HEK293 (cell line): Measurements from ENCODE around the gene EDEM3.

ENCODE experiments used
- FEZF1 ChIP-seq: fragments of 450-650 bp; formaldehyde crosslinking; IDR thresholded peaks from 2 replicates; pipeline ENCODE4 v1.5.1; 2016; ENCODE audit warnings: missing biosample characterization, missing genetic modification characterization
- HOXD13 ChIP-seq: sonication (generic); formaldehyde crosslinking; IDR thresholded peaks from 2 replicates; pipeline ENCODE4 v1.8.0; 2022; ENCODE audit warnings: missing genetic modification reagents, borderline replicate concordance
- KLF10 ChIP-seq: fragments of 450-650 bp; IDR thresholded peaks from 2 replicates; pipeline ENCODE4 v1.5.1; 2018; ENCODE audit warnings: missing biosample characterization, mild to moderate bottlenecking, missing genetic modification characterization
- ZIC2 ChIP-seq: fragments of 450-650 bp; formaldehyde crosslinking; IDR thresholded peaks from 2 replicates; pipeline ENCODE4 v1.5.1; 2016; ENCODE audit warnings: missing biosample characterization, missing genetic modification characterization
- ZNF10 ChIP-seq: fragments of 450-650 bp; formaldehyde crosslinking; IDR thresholded peaks from 2 replicates; pipeline ENCODE4 v1.5.1; 2017; ENCODE audit warnings: missing biosample characterization, missing genetic modification characterization
- ZNF214 ChIP-seq: fragments of 450-650 bp; formaldehyde crosslinking; IDR thresholded peaks from 2 replicates; pipeline ENCODE4 v1.5.1; 2017; ENCODE audit warnings: missing biosample characterization, mild to moderate bottlenecking, missing genetic modification characterization, borderline replicate concordance
- ZNF24 ChIP-seq: fragments of 450-650 bp; formaldehyde crosslinking; IDR thresholded peaks from 2 replicates; pipeline ENCODE4 v1.5.1; 2016; ENCODE audit warnings: missing biosample characterization, missing genetic modification characterization
- ZNF350 ChIP-seq: fragments of 450-650 bp; formaldehyde crosslinking; IDR thresholded peaks from 2 replicates; pipeline ENCODE4 v1.5.0; 2017; ENCODE audit warnings: missing biosample characterization, mild to moderate bottlenecking, missing genetic modification characterization
- ZNF473 ChIP-seq: fragments of 450-650 bp; formaldehyde crosslinking; IDR thresholded peaks from 2 replicates; pipeline ENCODE4 v1.5.1; 2017; ENCODE audit warnings: missing biosample characterization, missing genetic modification characterization
- ZNF48 ChIP-seq: fragments of 450-650 bp; formaldehyde crosslinking; IDR thresholded peaks from 2 replicates; pipeline ENCODE4 v1.5.1; 2016; ENCODE audit warnings: missing biosample characterization, missing genetic modification characterization
- ZNF548 ChIP-seq: fragments of 450-650 bp; formaldehyde crosslinking; IDR thresholded peaks from 2 replicates; pipeline ENCODE4 v1.5.1; 2016; ENCODE audit warnings: missing biosample characterization, missing genetic modification characterization
- ZNF549 ChIP-seq: fragments of 450-650 bp; IDR thresholded peaks from 2 replicates; pipeline ENCODE4 v1.5.1; 2018; ENCODE audit warnings: missing biosample characterization, missing genetic modification characterization, mild to moderate bottlenecking, inconsistent platforms, moderate library complexity
- ZNF561 ChIP-seq: fragments of 450-650 bp; IDR thresholded peaks from 2 replicates; pipeline ENCODE4 v1.5.1; 2018; ENCODE audit warnings: missing biosample characterization, missing genetic modification characterization, borderline replicate concordance
- ZNF830 ChIP-seq: fragments of 450-650 bp; IDR thresholded peaks from 2 replicates; pipeline ENCODE4 v1.5.0; 2018; ENCODE audit warnings: missing biosample characterization, missing genetic modification characterization, low read depth, mild to moderate bottlenecking, moderate library complexity
- ZNF837 ChIP-seq: fragments of 450-650 bp; formaldehyde crosslinking; IDR thresholded peaks from 2 replicates; pipeline ENCODE4 v1.5.1; 2016; ENCODE audit warnings: missing biosample characterization, missing genetic modification characterization
- ZSCAN30 ChIP-seq: fragments of 450-650 bp; IDR thresholded peaks from 2 replicates; pipeline ENCODE4 v1.5.1; 2018; ENCODE audit warnings: missing biosample characterization, mild to moderate bottlenecking, missing genetic modification characterization, moderate library complexity
- TF ChIP-seq, protein P1 (sequence below): fragments of 450-650 bp; formaldehyde crosslinking; IDR thresholded peaks from 2 replicates; pipeline ENCODE4 v1.5.1; 2016; ENCODE audit warnings: missing biosample characterization, missing genetic modification characterization
- TF ChIP-seq, protein P2 (sequence below): fragments of 450-650 bp; formaldehyde crosslinking; IDR thresholded peaks from 2 replicates; pipeline ENCODE4 v1.5.1; 2017; ENCODE audit warnings: missing biosample characterization, missing genetic modification characterization
- TF ChIP-seq, protein P3 (sequence below): fragments of 450-650 bp; formaldehyde crosslinking; IDR thresholded peaks from 2 replicates; pipeline ENCODE4 v1.5.1; 2016; ENCODE audit warnings: missing biosample characterization, missing genetic modification characterization
- TF ChIP-seq, protein P4 (sequence below): sonication (generic); formaldehyde crosslinking; IDR thresholded peaks from 2 replicates; pipeline ENCODE4 v1.8.1; 2022; ENCODE audit warnings: mild to moderate bottlenecking, moderate library complexity, missing genetic modification reagents
- TF ChIP-seq, protein P5 (sequence below): fragments of 450-650 bp; formaldehyde crosslinking; IDR thresholded peaks from 2 replicates; pipeline ENCODE4 v1.5.1; 2016; ENCODE audit warnings: missing biosample characterization, missing genetic modification characterization
- TF ChIP-seq, protein P6 (sequence below): fragments of 450-650 bp; formaldehyde crosslinking; IDR thresholded peaks from 2 replicates; pipeline ENCODE4 v1.5.1; 2017; ENCODE audit warnings: missing biosample characterization, missing genetic modification characterization
- TF ChIP-seq, protein P7 (sequence below): fragments of 450-650 bp; formaldehyde crosslinking; IDR thresholded peaks from 2 replicates; pipeline ENCODE4 v1.5.1; 2016; ENCODE audit warnings: missing biosample characterization, missing genetic modification characterization
- TF ChIP-seq, protein P8 (sequence below): fragments of 450-650 bp; formaldehyde crosslinking; IDR thresholded peaks from 2 replicates; pipeline ENCODE4 v1.5.1; 2016; ENCODE audit warnings: missing biosample characterization, missing genetic modification characterization
- TF ChIP-seq, protein P9 (sequence below): fragments of 450-650 bp; formaldehyde crosslinking; IDR thresholded peaks from 2 replicates; pipeline ENCODE4 v1.5.1; 2016; ENCODE audit warnings: missing biosample characterization, missing genetic modification characterization

The EDEM3 gene

DNA sequence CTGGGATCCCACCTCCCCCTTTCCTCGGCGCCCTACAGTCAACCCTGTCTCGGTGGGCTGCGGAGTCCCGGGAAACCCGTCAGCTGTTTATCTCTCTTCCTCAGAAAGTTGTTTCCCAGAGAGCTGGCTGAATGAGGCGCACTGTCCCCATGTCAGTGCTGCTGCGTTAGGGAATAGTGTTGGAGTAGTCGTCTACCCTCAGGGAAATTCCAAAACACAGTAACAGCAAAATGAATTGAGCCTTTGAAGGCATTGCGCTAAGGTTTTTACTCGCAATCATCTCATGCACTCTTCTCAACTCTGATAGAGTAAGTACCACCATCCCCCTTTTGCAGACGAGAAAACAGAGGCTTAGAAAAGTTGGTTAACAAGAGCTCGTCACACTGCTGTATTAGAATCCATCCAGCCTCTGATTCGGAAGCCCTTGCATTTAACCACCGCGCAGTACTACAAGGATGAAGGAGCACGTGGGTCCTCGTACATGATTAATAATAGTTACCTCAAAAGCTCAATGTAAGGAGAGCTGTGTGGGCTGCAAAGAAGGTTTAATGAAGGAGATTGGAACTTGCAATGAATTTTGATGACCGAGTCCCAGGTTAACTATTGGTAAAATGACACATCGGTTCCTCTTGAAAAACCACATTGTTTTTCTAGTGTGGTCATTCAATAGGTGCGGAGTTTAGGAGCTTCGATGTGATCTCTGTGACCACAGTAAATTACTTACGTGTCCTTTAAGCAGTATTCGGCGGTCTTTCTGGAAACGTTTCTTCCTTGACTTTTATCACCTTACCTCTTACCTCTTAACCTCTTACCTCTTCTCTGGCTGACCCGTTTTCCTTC is 788 bp upstream of the EDEM3 start (continued):
- no peak for TF ChIP-seq FEZF1 (tag by site-specific recombination)
- TF ChIP-seq, protein P1, sequence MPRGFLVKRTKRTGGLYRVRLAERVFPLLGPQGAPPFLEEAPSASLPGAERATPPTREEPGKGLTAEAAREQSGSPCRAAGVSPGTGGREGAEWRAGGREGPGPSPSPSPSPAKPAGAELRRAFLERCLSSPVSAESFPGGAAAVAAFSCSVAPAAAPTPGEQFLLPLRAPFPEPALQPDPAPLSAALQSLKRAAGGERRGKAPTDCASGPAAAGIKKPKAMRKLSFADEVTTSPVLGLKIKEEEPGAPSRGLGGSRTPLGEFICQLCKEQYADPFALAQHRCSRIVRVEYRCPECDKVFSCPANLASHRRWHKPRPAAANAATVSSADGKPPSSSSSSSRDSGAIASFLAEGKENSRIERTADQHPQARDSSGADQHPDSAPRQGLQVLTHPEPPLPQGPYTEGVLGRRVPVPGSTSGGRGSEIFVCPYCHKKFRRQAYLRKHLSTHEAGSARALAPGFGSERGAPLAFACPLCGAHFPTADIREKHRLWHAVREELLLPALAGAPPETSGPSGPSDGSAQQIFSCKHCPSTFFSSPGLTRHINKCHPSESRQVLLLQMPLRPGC (tag by site-specific recombination), result peak; percentile 66
- TF ChIP-seq ZNF548, result no peak
- TF ChIP-seq, protein P2, sequence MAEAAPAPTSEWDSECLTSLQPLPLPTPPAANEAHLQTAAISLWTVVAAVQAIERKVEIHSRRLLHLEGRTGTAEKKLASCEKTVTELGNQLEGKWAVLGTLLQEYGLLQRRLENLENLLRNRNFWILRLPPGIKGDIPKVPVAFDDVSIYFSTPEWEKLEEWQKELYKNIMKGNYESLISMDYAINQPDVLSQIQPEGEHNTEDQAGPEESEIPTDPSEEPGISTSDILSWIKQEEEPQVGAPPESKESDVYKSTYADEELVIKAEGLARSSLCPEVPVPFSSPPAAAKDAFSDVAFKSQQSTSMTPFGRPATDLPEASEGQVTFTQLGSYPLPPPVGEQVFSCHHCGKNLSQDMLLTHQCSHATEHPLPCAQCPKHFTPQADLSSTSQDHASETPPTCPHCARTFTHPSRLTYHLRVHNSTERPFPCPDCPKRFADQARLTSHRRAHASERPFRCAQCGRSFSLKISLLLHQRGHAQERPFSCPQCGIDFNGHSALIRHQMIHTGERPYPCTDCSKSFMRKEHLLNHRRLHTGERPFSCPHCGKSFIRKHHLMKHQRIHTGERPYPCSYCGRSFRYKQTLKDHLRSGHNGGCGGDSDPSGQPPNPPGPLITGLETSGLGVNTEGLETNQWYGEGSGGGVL (tag by site-specific recombination), result no peak
- TF ChIP-seq ZNF549 (tag by site-specific recombination), result no peak
- no peak for TF ChIP-seq ZNF48
- TF ChIP-seq, protein P3, sequence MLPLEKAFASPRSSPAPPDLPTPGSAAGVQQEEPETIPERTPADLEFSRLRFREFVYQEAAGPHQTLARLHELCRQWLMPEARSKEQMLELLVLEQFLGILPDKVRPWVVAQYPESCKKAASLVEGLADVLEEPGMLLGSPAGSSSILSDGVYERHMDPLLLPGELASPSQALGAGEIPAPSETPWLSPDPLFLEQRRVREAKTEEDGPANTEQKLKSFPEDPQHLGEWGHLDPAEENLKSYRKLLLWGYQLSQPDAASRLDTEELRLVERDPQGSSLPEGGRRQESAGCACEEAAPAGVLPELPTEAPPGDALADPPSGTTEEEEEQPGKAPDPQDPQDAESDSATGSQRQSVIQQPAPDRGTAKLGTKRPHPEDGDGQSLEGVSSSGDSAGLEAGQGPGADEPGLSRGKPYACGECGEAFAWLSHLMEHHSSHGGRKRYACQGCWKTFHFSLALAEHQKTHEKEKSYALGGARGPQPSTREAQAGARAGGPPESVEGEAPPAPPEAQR (tag by site-specific recombination), result no peak
- TF ChIP-seq, protein P4, sequence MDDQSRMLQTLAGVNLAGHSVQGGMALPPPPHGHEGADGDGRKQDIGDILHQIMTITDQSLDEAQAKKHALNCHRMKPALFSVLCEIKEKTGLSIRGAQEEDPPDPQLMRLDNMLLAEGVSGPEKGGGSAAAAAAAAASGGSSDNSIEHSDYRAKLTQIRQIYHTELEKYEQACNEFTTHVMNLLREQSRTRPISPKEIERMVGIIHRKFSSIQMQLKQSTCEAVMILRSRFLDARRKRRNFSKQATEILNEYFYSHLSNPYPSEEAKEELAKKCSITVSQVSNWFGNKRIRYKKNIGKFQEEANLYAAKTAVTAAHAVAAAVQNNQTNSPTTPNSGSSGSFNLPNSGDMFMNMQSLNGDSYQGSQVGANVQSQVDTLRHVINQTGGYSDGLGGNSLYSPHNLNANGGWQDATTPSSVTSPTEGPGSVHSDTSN, result no peak
- TF ChIP-seq, protein P5, sequence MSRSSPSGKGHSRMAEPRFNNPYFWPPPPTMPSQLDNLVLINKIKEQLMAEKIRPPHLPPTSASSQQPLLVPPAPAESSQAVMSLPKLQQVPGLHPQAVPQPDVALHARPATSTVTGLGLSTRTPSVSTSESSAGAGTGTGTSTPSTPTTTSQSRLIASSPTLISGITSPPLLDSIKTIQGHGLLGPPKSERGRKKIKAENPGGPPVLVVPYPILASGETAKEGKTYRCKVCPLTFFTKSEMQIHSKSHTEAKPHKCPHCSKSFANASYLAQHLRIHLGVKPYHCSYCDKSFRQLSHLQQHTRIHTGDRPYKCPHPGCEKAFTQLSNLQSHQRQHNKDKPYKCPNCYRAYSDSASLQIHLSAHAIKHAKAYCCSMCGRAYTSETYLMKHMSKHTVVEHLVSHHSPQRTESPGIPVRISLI, result no peak
- TF ChIP-seq ZNF10 (tag by site-specific recombination), result 0 out of 2 replicates have a peak, but pooled peaks have one; percentile 38
- TF ChIP-seq ZNF561 (tag by site-specific recombination), result no peak
- no peak for TF ChIP-seq HOXD13 (CRISPR knock-in tag)
- TF ChIP-seq, protein P6, sequence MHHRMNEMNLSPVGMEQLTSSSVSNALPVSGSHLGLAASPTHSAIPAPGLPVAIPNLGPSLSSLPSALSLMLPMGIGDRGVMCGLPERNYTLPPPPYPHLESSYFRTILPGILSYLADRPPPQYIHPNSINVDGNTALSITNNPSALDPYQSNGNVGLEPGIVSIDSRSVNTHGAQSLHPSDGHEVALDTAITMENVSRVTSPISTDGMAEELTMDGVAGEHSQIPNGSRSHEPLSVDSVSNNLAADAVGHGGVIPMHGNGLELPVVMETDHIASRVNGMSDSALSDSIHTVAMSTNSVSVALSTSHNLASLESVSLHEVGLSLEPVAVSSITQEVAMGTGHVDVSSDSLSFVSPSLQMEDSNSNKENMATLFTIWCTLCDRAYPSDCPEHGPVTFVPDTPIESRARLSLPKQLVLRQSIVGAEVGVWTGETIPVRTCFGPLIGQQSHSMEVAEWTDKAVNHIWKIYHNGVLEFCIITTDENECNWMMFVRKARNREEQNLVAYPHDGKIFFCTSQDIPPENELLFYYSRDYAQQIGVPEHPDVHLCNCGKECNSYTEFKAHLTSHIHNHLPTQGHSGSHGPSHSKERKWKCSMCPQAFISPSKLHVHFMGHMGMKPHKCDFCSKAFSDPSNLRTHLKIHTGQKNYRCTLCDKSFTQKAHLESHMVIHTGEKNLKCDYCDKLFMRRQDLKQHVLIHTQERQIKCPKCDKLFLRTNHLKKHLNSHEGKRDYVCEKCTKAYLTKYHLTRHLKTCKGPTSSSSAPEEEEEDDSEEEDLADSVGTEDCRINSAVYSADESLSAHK (tag by site-specific recombination), result no peak
- TF ChIP-seq, protein P7, sequence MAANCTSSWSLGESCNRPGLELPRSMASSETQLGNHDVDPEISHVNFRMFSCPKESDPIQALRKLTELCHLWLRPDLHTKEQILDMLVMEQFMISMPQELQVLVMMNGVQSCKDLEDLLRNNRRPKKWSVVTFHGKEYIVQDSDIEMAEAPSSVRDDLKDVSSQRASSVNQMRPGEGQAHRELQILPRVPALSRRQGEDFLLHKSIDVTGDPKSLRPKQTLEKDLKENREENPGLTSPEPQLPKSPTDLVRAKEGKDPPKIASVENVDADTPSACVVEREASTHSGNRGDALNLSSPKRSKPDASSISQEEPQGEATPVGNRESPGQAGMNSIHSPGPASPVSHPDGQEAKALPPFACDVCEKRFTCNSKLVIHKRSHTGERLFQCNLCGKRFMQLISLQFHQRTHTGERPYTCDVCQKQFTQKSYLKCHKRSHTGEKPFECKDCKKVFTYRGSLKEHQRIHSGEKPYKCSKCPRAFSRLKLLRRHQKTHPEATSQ (tag by site-specific recombination), result no peak
- TF ChIP-seq ZNF473, result no peak
- no peak for TF ChIP-seq ZNF350 (tag by site-specific recombination)
- TF ChIP-seq KLF10 (tag by site-specific recombination), result no peak
- TF ChIP-seq ZIC2 (tag by site-specific recombination), result no peak
- no peak for TF ChIP-seq ZNF214 (tag by site-specific recombination)
- no peak; the same call in 1 of the 2 replicates for TF ChIP-seq ZNF24 (tag by site-specific recombination)
- no peak for TF ChIP-seq ZNF830 (tag by site-specific recombination)
- TF ChIP-seq ZNF837 (tag by site-specific recombination), result no peak
- TF ChIP-seq ZSCAN30 (tag by site-specific recombination), result 0 out of 2 replicates have a peak, but pooled peaks have one; percentile 22
- TF ChIP-seq, protein P8, sequence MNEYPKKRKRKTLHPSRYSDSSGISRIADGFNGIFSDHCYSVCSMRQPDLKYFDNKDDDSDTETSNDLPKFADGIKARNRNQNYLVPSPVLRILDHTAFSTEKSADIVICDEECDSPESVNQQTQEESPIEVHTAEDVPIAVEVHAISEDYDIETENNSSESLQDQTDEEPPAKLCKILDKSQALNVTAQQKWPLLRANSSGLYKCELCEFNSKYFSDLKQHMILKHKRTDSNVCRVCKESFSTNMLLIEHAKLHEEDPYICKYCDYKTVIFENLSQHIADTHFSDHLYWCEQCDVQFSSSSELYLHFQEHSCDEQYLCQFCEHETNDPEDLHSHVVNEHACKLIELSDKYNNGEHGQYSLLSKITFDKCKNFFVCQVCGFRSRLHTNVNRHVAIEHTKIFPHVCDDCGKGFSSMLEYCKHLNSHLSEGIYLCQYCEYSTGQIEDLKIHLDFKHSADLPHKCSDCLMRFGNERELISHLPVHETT, result no peak
- TF ChIP-seq, protein P9, sequence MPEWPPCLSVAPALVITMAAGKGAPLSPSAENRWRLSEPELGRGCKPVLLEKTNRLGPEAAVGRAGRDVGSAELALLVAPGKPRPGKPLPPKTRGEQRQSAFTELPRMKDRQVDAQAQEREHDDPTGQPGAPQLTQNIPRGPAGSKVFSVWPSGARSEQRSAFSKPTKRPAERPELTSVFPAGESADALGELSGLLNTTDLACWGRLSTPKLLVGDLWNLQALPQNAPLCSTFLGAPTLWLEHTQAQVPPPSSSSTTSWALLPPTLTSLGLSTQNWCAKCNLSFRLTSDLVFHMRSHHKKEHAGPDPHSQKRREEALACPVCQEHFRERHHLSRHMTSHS (tag by site-specific recombination), result no peak
